NB4 (cell line): ENCODE measurements around the gene MINDY4B.

Source experiments
- DNase-seq: peaks from one replicate; pipeline ENCODE4 v3.0.0; 2010; ENCODE audit warnings: low read depth
- H3K4me3 ChIP-seq: one replicate; pipeline ENCODE4 v1.5.1; 2011; ENCODE audit warnings: mild to moderate bottlenecking, low read depth, low read length, moderate library complexity
- MYC ChIP-seq: IDR thresholded peaks from 2 replicates; pipeline ENCODE4 v1.6.1; 2011; ENCODE audit warnings: low read depth, low read length
- POLR2A ChIP-seq: IDR thresholded peaks from 2 replicates; pipeline ENCODE4 v1.6.1; 2011; ENCODE audit warnings: mild to moderate bottlenecking; ENCODE audit not compliant: insufficient read length; ENCODE audit errors: extremely low read depth
- TF ChIP-seq, protein P1 (sequence below): IDR thresholded peaks from one replicate; pipeline ENCODE4 v1.5.1; 2012; ENCODE audit warnings: low read depth, low read length
- TF ChIP-seq, protein P2 (sequence below): IDR thresholded peaks from 2 replicates; pipeline ENCODE4 v1.6.1; 2011; ENCODE audit warnings: low read depth, low read length

Gene MINDY4B

DNA sequence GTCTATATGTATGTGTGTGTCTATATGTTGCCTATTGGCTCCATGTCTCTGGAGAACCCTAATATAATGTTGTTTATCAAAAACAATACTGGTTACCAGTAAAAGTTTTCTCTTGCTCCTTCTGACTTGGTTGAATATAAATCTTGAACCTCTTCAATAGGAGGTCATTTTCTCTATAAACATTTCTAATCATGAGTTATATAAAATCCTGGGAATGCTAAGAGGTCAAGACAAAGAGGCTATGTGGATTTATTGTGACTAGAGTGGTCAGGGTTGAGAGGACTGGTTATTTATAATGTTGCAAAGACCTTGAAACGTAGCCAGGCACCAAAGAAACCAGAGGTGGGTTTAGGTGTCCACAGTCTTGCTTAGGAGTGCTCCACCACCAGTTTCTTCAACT is 1.2 kb upstream of the MINDY4B start:
- DNase-seq: no peak
- TF ChIP-seq, protein P1, sequence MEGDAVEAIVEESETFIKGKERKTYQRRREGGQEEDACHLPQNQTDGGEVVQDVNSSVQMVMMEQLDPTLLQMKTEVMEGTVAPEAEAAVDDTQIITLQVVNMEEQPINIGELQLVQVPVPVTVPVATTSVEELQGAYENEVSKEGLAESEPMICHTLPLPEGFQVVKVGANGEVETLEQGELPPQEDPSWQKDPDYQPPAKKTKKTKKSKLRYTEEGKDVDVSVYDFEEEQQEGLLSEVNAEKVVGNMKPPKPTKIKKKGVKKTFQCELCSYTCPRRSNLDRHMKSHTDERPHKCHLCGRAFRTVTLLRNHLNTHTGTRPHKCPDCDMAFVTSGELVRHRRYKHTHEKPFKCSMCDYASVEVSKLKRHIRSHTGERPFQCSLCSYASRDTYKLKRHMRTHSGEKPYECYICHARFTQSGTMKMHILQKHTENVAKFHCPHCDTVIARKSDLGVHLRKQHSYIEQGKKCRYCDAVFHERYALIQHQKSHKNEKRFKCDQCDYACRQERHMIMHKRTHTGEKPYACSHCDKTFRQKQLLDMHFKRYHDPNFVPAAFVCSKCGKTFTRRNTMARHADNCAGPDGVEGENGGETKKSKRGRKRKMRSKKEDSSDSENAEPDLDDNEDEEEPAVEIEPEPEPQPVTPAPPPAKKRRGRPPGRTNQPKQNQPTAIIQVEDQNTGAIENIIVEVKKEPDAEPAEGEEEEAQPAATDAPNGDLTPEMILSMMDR: no peak
- TF ChIP-seq MYC: no peak
- no peak for TF ChIP-seq POLR2A
- TF ChIP-seq, protein P2, sequence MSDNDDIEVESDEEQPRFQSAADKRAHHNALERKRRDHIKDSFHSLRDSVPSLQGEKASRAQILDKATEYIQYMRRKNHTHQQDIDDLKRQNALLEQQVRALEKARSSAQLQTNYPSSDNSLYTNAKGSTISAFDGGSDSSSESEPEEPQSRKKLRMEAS: no peak
- H3K4me3 ChIP-seq: no peak overlapping the region

DNA sequence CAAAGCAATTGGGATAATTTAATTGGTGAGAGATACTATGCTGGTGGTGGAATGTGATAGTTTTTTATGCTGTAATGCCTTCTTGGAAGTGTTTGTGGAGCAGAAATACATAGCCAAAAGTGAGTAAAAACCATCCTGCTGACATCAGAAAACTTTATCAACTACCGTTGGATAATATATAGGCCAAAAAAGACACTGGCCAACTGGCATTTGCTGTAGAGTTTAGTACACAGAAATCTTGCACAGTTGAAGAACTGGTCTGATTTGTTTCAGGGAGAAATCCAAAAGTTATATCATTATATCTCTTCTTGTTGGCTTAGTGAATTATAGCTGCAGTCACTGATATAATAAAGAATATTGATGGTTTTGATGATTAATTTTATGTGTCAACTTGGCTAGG is 507 bp upstream of the MINDY4B start:
- TF ChIP-seq, protein P1: no peak
- no peak for TF ChIP-seq POLR2A
- H3K4me3 ChIP-seq: no peak overlapping the region
- no peak for DNase-seq

DNA sequence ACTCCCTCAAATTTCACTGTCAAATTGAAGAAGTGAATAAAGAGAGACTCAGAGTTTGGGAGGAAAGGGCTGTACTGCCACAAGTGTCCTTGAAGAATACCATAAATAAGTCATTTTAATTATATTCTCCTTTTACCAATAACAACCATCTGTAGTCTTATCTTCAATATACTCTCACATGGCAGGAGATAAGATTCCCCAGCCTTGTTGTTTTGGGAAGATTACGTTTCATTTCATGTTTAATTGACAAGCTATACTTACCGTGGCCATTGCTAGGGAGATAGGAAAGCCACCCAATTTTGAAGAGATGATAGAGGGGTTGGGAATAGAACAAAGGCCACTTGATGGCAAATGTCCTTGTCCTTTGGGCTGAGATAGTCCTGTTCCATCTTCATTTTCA is 2.3 kb downstream of the MINDY4B start:
- no peak for TF ChIP-seq MYC
- TF ChIP-seq, protein P1: no peak
- TF ChIP-seq, protein P2: no peak
- TF ChIP-seq POLR2A: no peak
- DNase-seq: no peak
- no peak overlapping the region for H3K4me3 ChIP-seq

DNA sequence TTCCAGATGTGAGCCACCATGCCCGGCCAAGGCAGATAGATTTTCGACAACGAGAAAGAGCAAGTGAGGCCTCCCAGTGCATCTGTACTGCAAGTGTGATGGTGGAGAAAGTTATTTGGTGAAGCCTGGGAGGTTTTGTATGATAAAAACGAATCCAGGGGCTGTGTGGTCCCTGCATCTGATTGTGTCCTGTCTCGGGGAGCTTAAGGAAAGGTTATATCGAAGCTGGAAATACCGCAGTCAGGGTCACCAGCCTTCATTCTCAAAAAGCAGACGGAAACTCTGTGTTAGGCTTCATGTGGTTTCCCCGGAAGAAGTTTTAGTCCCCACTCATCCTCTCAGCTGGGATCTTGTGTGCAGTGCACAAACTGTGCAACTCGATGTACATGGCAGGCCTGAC is 3.4 kb downstream of the MINDY4B start:
- TF ChIP-seq, protein P1: no peak
- TF ChIP-seq, protein P2: no peak
- TF ChIP-seq MYC (no peak), POLR2A (no peak)
- no peak for DNase-seq

DNA sequence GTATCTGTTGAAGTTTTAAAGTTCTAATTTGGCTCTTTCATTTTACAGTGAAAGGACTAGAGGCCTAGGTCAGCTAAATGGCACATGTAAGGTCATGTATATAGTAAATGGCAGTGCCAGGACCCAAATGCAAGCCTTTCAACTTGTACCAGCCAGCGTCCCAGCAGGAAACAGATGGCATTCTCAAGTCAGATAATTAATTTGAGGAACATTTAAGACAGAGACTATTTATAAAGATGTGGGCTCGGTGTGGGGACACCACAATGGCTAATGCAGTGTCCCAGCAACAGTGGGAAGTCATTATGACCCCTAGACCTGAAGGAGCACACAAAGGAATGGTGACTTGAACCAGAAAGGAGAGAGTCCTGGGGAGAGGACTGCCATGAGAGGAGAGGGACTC is 6.1 kb downstream of the MINDY4B start:
- TF ChIP-seq, protein P2: no peak
- TF ChIP-seq, protein P1: no peak
- TF ChIP-seq MYC (no peak), POLR2A (no peak)
- no peak for DNase-seq
- H3K4me3 ChIP-seq: no peak overlapping the region

More for the DNA sequence above, 3.4 kb downstream of the MINDY4B start:
- no peak overlapping the region for H3K4me3 ChIP-seq
